ENCODE results near the gene OAF. TPM values are rescaled to one million over a fixed set of nuclear protein-coding genes. Genes with fewer than 3 reads are reported as not detected.
"Not testable (repeated sequence)": the region's sequence is repeated elsewhere in the genome, so short reads cannot be mapped to it uniquely, and the experiment has no call there.

The OAF gene
- total and polyA plus RNA-seq, 8 donors, result 21.6 to 88.3 (median 45.6) TPM

- H3K4me1 ChIP-seq, result no peaks in the 10 kb centered on the region
- no peak overlapping the region for H3K4me3 ChIP-seq
- no peaks in the 10 kb centered on the region for H3K36me3 ChIP-seq
- H3K27me3 ChIP-seq, result no peaks in the 10 kb centered on the region
- WGBS, 2 donors, result 48 to 59% methylated on average over 5 of the region's 5 CpGs
- DNase-seq (no peak), FAIRE-seq (no peak), ATAC-seq (no peak)
- no peaks in the 10 kb centered on the region for H3K9me3 ChIP-seq
- H3K27ac ChIP-seq, result no peak overlapping the region
- TF ChIP-seq CTCF (IDR thresholded peaks at IDR 0.05), result no peak
- intact Hi-C loops (cut with DNase I), result loop anchor here (2.0 to 10.0 kb wide), 4 partner anchors 51 to 129 kb away; no protein-coding TSS in a partner anchor
Observed at GRCh38 chr11:120173807-120174206, 37.0 kb upstream of the OAF start.

- Histone ChIP-seq H3K36me3 (no peaks in the 10 kb centered on the region), H3K27ac (no peak overlapping the region), H3K4me1 (no peaks in the 10 kb centered on the region), H3K9me3 (no peaks in the 10 kb centered on the region), H3K27me3 (no peaks in the 10 kb centered on the region), H3K4me3 (no peak overlapping the region)
- DNase-seq (no peak), ATAC-seq (no peak), FAIRE-seq (no peak)
- intact Hi-C loops (cut with DNase I), result loop anchor here (2.0 to 10.0 kb wide), 4 partner anchors 50 to 128 kb away; no protein-coding TSS in a partner anchor
- TF ChIP-seq CTCF (IDR thresholded peaks at IDR 0.05), result no peak
- 84% methylated on average over 4 of the region's 4 CpGs for WGBS, 2 donors
Observed at GRCh38 chr11:120174866-120175265, 36.0 kb upstream of the OAF start.

GRCh38 chr11:120178561-120179056, 32.2 kb upstream of the OAF start:
- FAIRE-seq, result no peak
- TF ChIP-seq CTCF (IDR thresholded peaks at IDR 0.05), result no peak
- no peaks in the 10 kb centered on the region for H3K9me3 ChIP-seq
- H3K27me3 ChIP-seq, result no peaks in the 10 kb centered on the region
- ATAC-seq, result no peak
- no peak overlapping the region for H3K4me3 ChIP-seq
- DNase-seq, result peak in 1 of 6 donors; percentile 5
- H3K4me1 ChIP-seq, result peaks cover 6 to 11% (median 8%) of the 10 kb centered on the region in 3 donors
- intact Hi-C loops (cut with DNase I), result loop anchor here in 2 of 3 donors (5.0 to 10.0 kb wide), 2 partner anchors 46 to 49 kb away; no protein-coding TSS in a partner anchor
- WGBS, 2 donors, result 84 to 90% methylated on average over 5 of the region's 5 CpGs
- H3K27ac ChIP-seq, result no peak overlapping the region
- H3K36me3 ChIP-seq, result no peaks in the 10 kb centered on the region

GRCh38 chr11:120179057-120179672, 31.7 kb upstream of the OAF start:
- no peak overlapping the region for H3K4me3 ChIP-seq
- no peak overlapping the region for H3K27ac ChIP-seq
- no peaks in the 10 kb centered on the region for H3K36me3 ChIP-seq
- no peaks in the 10 kb centered on the region for H3K27me3 ChIP-seq
- TF ChIP-seq CTCF (IDR thresholded peaks at IDR 0.05), result no peak
- H3K9me3 ChIP-seq, result no peaks in the 10 kb centered on the region
- intact Hi-C loops (cut with DNase I), result loop anchor here in 2 of 3 donors (5.0 to 10.0 kb wide), 2 partner anchors 46 to 48 kb away; no protein-coding TSS in a partner anchor
- peak in 1 of 6 donors; percentile 7 for DNase-seq
- no peak for FAIRE-seq
- ATAC-seq, result peak in 2 of 4 donors; percentile 4 to 5
- H3K4me1 ChIP-seq, result peaks cover 11 to 17% (median 13%) of the 10 kb centered on the region in 3 donors
- 86 to 90% methylated on average over 10 of the region's 10 CpGs for WGBS, 2 donors

GRCh38 chr11:120180063-120180462, 30.8 kb upstream of the OAF start:
- H3K4me3 ChIP-seq; ATAC-seq; H3K27ac ChIP-seq; H3K27me3 ChIP-seq; FAIRE-seq; H3K36me3 ChIP-seq; H3K9me3 ChIP-seq; intact Hi-C loops (cut with DNase I): not testable (repeated sequence)
- DNase-seq, result peak in 1 of 6 donors; percentile 5
- 93 to 95% methylated on average over 6 of the region's 6 CpGs for WGBS, 2 donors
- H3K4me1 ChIP-seq, result peaks cover 14 to 25% (median 22%) of the 10 kb centered on the region in 3 donors
